ENCODE measurements around the gene TNPO1.

DNA sequence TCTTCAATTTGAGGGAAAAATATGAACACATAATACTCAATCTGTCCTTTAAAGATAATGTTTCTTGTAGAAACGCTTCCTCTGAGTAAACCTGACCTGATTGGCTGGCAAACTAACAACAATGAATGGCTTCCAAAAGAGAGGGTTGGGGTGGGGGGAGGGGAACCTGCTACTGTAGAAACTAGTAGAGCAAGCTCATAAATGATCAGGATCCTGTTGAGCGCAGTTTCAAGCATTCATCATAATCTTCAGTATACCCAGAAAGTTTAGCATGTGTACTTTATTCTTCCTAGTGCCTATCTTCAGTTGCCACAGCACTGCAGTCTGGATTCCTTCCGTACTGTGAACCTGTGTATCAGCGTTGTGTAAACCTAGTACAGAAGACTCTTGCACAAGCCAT lies 76.4 kb downstream of the TNPO1 start:
- TF ChIP-seq EZH2 (IDR thresholded peaks at IDR 0.05; ENCODE audit: insufficient read depth, poor library complexity, severe bottlenecking) (no peak), EZH2phosphoT487 (IDR thresholded peaks at IDR 0.05; ENCODE audit: insufficient read depth, low read depth) (no peak)

Data from GM23248 (cell line).